Measurements from ENCODE around the gene ENO2. TPM values are rescaled to one million over a fixed set of nuclear protein-coding genes. Genes with fewer than 3 reads are reported as not detected.

Gene ENO2
- total RNA-seq, 4 donors from 2014 or later = 5.0 to 8.0 (median 5.5) TPM

GRCh38 chr12:6957741-6958608 is 43.6 kb downstream of the ENO2 start:
- peak overlapping the region; percentile 50 to 95 (median 66) for H3K27ac ChIP-seq
- 38 to 63% methylated on average over 16 to 20 of the region's 28 CpGs for WGBS, 2 donors
- H3K9me3 ChIP-seq = no peaks in the 10 kb centered on the region
- peaks cover 34 to 95% (median 58%) of the 10 kb centered on the region in 3 donors for H3K4me1 ChIP-seq
- intact Hi-C loops (cut with DNase I) = no loop called here
- DNase-seq = no peak
- H3K4me3 ChIP-seq = no peak overlapping the region
- TF ChIP-seq CTCF (IDR thresholded peaks at IDR 0.05) (no peak), POLR2A (IDR thresholded peaks at IDR 0.05) (no peak)
- H3K27me3 ChIP-seq = no peaks in the 10 kb centered on the region
- H3K36me3 ChIP-seq = peaks cover 0 to 34% (median 0%) of the 10 kb centered on the region in 3 donors

- WGBS, 2 donors = 68 to 73% methylated on average over 8 of the region's 10 CpGs
These were observed 44.3 kb downstream of the ENO2 start for GRCh38 chr12:6958609-6959057.

GRCh38 chr12:6959058-6959804 is 44.9 kb downstream of the ENO2 start:
- no peaks in the 10 kb centered on the region for H3K27me3 ChIP-seq
- no peak for DNase-seq
- peak overlapping the region; percentile 50 to 95 (median 66) for H3K27ac ChIP-seq
- peaks cover 0 to 34% (median 0%) of the 10 kb centered on the region in 3 donors for H3K36me3 ChIP-seq
- intact Hi-C loops (cut with DNase I) = no loop called here
- peaks cover 34 to 91% (median 58%) of the 10 kb centered on the region in 3 donors for H3K4me1 ChIP-seq
- H3K4me3 ChIP-seq = peak overlapping the region in 1 of 4 donors; percentile 44
- TF ChIP-seq POLR2A (IDR thresholded peaks at IDR 0.05) (peak in 1 of 4 donors; percentile 62), CTCF (IDR thresholded peaks at IDR 0.05) (no peak)
- WGBS, 2 donors = 35 to 66% methylated on average over 8 to 13 of the region's 24 CpGs
- no peaks in the 10 kb centered on the region for H3K9me3 ChIP-seq

More at GRCh38 chr12:6958609-6959057, 44.3 kb downstream of the ENO2 start:
- no peaks in the 10 kb centered on the region for H3K9me3 ChIP-seq
- H3K4me3 ChIP-seq = peak overlapping the region in 1 of 4 donors; percentile 44
- intact Hi-C loops (cut with DNase I) = no loop called here
- TF ChIP-seq CTCF (IDR thresholded peaks at IDR 0.05) = no peak
- no peak for TF ChIP-seq POLR2A (IDR thresholded peaks at IDR 0.05)
- peaks cover 0 to 34% (median 0%) of the 10 kb centered on the region in 3 donors for H3K36me3 ChIP-seq
- peaks cover 34 to 92% (median 58%) of the 10 kb centered on the region in 3 donors for H3K4me1 ChIP-seq
- DNase-seq = no peak
- H3K27ac ChIP-seq = peak overlapping the region; percentile 50 to 95 (median 66)
- H3K27me3 ChIP-seq = no peaks in the 10 kb centered on the region

GRCh38 chr12:6959805-6960592 is 45.6 kb downstream of the ENO2 start:
- Histone ChIP-seq H3K27ac (peak overlapping the region; percentile 54 to 99 (median 93)), H3K36me3 (peaks cover 0 to 31% (median 0%) of the 10 kb centered on the region in 3 donors), H3K27me3 (no peaks in the 10 kb centered on the region), H3K9me3 (no peaks in the 10 kb centered on the region), H3K4me3 (peak overlapping the region in 1 of 4 donors; percentile 44), H3K4me1 (peaks cover 34 to 91% (median 64%) of the 10 kb centered on the region in 3 donors)
- intact Hi-C loops (cut with DNase I) = no loop called here
- DNase-seq = no peak
- 85 to 87% methylated on average over 9 to 24 of the region's 26 CpGs for WGBS, 2 donors
- no peak for TF ChIP-seq CTCF (IDR thresholded peaks at IDR 0.05)
- TF ChIP-seq POLR2A (IDR thresholded peaks at IDR 0.05) = no peak

Data from esophagus squamous epithelium (tissue), 5 donors.